ENCODE data around the gene VPS50.

VPS50 gene, protein sequence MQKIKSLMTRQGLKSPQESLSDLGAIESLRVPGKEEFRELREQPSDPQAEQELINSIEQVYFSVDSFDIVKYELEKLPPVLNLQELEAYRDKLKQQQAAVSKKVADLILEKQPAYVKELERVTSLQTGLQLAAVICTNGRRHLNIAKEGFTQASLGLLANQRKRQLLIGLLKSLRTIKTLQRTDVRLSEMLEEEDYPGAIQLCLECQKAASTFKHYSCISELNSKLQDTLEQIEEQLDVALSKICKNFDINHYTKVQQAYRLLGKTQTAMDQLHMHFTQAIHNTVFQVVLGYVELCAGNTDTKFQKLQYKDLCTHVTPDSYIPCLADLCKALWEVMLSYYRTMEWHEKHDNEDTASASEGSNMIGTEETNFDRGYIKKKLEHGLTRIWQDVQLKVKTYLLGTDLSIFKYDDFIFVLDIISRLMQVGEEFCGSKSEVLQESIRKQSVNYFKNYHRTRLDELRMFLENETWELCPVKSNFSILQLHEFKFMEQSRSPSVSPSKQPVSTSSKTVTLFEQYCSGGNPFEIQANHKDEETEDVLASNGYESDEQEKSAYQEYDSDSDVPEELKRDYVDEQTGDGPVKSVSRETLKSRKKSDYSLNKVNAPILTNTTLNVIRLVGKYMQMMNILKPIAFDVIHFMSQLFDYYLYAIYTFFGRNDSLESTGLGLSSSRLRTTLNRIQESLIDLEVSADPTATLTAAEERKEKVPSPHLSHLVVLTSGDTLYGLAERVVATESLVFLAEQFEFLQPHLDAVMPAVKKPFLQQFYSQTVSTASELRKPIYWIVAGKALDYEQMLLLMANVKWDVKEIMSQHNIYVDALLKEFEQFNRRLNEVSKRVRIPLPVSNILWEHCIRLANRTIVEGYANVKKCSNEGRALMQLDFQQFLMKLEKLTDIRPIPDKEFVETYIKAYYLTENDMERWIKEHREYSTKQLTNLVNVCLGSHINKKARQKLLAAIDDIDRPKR

DNA sequence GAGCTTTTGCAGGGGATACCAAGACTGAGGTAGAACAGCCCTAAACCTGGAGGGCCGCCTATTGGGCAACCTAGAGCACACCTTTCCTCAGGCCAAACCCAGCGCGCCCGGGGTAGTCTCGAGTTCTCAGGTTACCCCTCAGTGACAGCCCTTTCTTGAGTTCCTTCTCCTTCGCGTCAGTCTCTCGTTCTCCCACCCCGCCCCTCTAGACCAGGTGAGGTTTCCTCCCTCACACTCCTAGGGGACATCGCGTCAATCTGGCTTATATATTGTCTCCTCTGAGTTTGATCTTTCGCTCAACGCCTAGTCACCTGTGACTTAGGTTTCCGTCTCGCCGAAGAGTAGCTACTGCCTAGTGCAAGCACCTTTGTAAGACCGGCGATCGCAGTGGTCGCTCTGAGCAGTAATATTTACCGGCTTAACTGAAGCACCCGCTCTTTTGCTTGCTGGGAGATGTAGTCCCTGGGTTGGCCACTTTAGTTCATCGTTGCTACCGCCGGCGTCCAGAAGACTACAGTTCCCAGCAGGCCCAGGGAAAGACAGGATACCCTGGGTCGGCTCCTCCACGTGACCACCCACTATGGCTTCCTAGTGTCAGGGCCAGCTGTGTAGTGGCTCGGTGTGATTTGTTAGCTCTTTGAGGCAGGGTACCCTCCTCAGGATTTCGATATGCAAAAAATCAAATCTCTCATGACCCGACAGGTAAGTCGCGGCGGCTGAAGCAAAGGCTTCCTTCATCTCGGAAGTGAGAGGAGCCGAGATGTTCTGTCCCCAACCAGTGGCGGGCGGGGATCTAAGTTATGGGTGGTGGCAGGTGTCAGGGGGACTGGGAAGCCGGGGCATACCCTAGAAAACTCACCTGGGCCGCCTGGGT lies at the start of gene VPS50:
Gene VPS50 (plus strand): TSS at position 568 of the 874 bp plus-strand sequence. CDS start 102 bp downstream, at position 670.
- DNase-seq, result peak; percentile 92

DNA sequence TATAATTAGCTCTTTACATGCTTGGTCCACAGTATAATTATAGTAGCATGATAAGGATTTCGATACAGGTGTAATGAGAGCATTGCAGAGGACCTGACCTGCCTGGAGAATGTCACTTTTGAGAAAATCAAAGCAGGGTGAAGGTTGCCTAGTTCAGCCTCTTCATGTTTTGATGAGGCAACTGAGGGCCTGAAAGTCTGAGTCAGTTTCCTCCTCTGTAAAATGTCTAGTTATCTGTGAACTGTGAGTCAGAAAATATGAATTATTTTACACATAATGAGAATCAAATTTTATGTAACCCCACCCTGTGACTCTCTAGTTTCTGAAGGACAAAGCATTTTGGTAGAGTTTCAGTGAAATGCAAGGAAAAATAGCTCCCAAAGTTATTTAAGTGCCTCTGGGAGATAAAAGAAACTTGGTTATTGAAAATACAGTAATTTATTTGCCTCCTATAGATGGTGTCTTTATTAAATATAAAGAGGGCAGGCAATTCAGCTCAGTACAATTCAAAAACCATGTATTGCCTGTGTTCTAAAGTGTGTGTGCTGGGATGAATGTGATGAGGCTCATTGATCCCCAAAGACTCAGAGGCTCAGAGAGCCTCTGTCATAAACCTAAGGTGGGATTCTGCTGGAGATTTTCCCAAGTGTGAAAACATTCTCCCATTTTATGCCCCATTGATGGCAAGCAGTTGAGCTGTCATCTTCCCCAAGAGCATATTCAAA lies 46.7 kb upstream of the VPS50 start:
- no peak for DNase-seq

DNA sequence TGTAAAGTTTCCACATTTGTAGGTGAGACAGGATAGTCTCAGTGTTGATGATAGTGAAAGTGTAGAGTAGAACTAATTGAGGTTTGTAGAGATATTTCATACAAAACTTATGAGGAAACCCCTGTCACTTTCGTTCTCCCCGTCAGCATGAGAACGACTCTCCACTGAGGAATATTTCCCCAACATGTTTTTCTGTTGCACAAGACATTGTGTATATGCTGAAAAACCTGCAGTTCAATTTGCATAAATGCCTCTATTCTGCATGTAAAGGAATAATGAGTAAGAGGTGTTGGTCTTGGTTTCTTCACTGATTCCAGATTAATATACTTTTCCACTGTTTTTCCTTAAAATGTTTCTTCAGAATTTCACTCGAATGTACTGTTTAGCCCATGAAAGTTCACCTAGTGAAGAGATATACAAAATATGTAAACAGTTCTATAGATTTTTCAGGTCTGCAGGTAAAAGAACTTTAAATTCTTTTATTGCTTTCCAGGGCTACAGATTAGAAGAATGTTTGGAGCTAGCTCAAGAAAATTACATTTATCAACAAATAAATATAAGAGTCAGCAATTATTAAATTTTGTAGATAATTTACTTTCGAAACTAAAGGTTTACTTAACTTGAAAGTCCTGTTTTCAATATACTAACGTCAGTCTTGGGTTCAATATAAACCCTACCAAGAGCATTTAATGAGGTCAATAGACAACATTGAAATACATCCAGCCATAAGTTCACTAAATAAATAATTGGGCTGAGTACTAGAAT lies 43.1 kb upstream of the VPS50 start:
- DNase-seq, result no peak

DNA sequence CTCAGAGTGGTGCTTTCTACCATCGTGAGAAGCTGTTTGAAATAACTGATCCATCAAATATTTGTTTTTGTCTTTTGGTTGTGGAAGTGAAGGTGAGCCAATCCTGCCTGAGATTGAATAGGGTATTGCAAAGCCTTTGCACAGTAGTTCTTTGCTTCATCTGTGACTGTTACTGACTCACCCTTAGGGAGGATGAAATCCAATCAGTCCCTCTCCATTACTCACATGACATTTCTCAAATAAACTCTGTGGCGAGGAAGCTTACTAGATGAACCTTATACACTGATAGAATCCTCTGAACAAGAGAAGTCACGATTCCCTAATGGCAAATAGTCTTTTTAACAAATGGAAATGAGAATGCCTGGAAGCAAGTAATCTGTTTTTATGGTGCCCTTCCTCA lies 37.8 kb upstream of the VPS50 start:
- no peak for DNase-seq

DNA sequence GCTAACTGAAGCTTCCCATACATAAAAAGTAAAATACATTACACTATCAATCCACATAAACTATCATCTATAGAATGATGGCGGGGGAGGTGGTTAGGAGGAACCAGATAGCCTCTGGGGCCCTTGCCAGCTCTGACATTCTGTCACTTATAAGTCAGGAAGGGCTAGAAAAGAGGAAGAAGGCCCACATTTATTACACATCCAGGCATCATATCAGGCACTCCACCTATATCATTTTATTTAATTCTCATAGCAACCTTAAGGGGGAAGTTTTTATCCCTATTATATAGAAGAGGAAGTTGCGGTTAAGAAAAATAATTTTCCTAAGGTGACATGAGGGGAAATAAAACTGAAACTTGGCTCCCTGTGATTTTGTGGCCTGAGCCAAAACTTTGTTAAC lies 35.8 kb upstream of the VPS50 start:
- no peak for DNase-seq

DNA sequence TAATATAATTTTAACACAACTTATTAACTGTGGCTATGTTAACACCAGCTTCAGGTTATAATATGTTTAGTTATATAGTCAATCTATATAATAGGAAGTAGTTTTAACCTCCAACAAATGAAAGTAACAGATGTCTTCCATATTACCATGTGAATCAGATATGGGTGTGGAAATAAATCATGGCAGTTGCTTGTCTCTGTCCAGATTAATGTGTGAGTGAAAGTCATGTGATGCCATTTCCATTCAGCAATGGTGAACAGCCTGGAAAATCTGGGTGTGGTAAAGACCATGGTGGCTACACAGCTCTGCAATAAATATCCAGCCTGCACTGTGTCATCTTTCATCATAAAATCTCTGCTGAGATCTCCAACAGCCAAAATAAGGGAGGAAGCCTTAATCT lies 33.7 kb upstream of the VPS50 start:
- no peak for DNase-seq

DNA sequence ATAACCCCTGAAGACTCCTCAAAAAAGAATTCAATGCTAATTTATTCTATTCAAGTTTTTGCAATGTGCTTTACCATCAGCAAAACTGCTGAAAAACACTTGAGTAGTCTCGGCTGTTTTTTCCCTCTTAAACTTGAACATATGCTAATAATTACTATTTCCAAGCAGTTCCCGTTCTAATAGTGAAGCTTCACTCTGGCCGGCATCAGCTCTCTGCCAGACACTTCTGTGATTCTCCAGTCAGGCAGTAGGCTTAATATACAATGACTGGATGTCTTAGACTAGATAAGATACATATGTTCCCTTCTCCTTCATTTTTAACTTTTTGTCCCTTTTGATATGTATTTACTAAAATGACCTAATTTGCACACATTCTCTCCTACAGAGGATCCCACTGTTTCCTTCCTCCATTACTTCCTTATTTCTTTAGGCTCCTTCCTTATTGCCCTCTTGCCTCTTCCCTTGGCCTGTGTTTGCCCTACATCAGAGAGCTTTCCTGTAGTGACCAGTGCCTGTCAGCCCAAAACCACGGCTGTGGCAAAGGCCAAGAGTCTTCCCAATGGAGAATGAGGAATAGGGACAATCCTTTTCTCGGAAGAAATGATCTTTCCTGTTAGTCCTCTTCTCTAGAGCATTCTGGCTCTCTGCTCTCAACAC lies 29.4 kb upstream of the VPS50 start:
- no peak for DNase-seq

DNA sequence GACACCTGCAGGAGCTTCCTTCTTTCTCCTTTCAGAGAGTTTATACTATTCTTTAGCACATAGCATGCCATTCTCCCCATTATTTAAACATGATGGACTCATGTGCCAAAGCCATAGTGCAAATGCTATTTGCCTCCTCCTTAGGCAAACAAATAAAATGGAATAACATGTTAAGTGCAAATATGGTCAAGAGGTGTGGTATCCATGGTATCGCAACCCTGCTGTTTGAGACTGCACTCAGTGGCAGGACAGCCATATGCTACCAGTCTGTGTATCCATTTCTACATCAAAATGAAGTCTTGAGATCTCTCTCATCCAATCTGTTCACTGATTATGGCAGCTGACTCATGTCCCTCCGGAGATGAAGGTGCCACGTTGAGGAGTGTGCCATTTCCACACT lies 28.7 kb upstream of the VPS50 start:
- no peak for DNase-seq

DNA sequence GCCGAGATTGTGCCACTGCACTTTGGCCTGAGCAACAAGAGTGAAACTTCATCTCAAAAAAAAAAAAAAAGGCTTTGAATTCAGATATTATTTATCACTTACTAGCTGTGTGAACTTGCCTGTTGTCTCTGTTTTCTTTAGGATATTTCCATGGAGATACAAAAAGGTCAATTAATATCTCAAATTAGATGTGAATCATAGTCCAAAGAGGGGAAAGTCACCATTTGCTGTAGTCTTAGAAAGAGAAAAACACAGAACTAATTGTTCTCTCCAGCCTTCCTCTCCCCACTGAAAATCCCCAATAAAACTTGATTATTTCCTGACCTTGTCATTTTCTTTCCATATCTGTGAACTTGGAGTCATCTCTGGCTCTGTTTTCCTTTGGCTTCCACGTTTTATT lies 27.1 kb upstream of the VPS50 start:
- no peak for DNase-seq

DNA sequence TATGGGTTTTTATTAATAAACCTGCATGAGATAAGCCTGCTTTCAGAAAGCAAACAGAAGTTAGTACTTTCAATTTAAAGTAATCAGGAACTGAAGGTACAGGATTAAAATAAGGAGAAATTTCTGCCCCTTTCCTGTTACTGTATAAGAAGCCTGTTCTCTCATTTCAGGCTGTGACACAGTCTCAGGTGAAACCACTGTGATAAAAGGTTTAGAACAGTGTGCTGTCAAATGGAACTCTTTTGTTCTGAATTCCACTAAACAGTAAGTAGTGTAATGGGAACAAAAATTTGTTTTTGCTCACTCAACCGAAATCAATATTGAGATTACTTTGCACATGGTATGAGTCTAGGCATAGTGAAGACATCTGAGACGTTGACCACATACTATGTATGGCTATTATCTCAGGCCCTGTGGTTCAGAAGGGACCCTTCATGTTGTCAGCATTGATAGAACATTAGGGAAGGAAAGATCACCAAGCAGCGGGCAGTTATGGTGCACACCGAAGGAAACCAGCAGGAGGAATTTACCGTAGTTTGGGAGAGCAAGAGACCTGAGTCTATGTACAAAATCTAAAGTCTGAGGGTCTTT lies 20.8 kb upstream of the VPS50 start:
- no peak for DNase-seq

DNA sequence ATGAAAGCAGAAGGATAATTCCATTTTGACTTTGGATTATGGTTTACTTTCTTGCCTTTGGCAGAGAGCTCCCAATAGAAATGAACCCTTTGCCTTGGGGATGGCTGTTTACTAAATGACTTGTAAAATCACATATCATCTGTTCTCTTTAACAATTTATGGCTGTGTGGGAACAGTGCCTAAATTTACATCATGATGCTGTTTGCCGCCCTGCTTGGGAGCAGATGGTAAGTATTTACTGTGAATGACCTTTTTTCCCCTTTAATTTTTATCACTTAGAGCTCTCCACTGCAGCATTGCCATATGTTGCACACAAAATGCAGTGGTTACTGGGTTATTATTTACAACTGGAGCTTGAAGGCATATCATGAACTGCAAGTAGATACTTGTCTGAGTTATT lies 19.3 kb upstream of the VPS50 start:
- no peak for DNase-seq

DNA sequence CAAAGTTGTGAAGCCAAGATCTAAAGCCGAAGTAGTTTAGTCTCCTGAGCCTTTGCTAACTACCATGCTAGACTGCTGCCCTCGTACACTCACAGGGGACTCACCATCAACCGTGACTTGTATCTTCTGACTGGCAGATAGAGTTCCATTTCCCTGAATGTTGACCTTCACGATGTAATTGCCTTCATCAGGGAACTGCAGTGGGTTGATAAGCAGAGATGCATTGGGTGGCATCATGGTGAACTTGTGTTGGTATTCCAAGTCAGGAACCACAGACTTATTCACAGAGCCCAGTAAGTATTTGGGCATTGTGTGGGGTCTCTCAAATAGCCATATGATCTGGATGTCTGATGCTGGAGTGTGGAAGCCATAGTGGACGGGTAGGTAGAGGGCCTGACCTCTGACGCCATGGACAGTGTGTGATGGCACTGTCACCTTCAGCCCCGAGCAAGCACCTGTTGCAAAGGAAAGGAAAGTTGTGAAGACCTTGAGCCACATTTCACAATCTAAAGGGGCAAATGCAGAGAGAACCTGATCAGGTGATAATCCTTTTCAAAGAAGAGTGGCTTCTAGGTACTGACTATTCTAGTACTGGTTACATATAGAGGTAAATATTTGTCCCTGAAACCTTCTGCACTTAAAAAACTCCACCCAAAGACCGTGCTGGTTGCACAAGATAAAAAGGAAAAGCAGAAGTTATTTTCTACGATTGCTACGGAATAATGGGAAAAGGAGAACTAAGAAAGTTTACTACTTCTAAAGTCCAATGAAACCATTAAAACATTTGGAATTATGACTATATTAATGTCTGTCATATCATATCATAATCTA lies 13.0 kb upstream of the VPS50 start:
- no peak for DNase-seq

DNA sequence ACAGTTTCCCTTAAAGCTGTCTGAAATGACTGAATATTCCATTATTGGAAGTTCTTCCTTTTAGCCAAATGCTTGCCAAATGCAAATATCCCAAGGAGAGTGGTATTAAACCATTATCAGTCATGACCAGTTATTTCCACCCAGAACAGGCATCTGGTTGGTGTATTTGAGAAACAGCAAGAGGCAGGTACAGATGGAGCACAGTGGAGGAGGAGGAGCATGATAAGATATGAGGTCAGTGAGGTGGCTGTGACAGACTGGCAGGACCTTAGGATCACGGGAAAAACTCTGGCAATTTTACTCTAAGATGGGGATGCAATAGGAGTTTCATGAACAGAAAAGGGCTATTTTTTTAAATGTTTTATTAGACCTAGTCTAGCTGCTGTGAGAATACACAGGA lies 12.3 kb upstream of the VPS50 start:
- no peak for DNase-seq

DNA sequence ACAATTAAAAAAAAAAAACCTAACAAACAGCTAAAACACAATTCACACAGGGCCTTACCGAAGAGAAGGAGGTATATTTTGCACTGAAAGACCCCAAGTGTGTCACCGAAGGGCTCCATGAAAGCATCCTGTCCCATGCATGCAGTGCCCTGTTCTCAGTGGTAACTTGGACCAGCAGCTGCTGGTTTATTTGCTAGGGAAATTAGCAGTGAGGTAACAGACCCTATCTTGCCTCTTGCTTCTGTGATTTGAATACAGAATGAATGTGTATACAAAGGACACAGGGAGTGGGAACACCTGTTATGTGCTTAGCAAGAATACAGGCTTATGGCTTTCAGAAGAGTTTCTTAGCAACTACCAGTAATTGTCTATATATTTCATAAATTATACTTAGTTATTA lies 5.9 kb upstream of the VPS50 start, which contains the start of gene HEPACAM2:
Gene HEPACAM2 (minus strand): TSS at position 160 of the 400 bp plus-strand sequence.
- DNase-seq, result no peak

DNA sequence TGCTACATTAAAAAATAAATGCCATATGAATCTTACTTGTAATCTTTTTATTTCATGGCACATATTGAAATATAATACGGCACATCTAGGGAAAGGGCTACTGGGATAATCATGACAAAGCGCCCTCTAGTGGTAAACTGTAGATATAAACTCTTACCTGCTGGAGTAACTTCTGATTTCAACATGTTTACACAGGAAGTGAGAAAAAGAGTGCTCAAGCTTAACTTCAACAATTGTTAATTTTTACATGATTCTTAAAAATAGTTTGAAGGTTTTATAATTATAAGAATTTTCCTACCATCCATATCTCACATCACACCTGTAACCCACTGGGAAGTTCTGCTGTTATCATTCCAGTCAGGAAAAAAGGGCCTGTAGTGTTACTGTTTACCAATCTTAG lies 3.9 kb upstream of the VPS50 start:
- DNase-seq, result no peak

DNA sequence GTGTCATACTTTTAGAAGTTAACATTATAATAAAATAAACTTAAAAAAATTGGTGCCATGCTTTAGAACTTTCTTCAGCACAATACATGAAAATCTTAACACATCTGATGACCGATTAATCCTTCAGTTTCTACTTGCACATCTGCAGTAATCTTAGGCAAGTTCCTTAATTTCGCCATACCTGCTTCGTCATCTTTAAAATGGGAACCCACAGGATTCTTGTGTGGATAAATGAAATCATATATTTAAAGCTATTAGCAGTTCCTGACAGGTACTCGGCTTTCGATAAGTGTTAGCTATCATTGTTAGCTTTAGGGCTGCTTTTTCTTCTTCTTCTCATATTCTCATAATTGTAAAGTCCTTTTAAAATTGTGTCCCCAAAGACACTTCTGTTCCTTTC lies 907 bp upstream of the VPS50 start:
- DNase-seq, result no peak

DNA sequence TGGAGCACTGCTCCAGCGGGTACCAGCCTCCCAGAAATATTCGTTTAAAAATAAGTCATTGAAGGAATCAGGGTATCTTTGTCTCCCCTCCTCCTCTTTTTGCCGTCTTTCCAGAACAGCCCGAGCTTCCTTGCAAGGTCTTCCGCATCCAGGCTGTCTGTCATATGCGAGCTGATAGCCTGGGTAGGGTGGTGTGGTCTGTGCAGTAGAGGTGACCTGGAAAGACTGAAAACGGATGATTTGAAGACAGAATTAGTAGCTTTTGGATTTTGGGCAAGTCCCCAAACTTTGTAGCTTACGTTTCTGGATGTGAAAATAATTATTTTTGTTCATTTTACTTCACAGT lies 480 bp downstream of the VPS50 start:
- DNase-seq, result no peak

DNA sequence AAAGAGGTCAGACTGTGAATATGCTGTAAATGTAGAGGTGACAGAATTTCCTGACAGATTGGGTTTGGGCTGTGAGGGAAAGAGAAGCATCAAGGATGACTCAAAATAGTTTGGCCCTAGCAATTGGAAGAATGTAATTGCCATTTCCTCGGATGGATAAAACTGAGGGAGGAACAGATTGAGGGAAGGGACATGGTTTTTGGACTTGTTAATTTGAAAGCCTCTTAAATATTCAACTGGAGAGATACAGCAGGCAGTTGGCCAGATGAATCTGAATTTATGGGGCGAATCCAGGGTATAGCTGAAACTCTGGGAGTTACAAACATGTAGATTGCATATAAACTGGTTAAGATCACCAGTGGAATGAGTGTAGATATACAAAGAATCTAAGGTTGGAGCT lies 3.4 kb downstream of the VPS50 start:
- DNase-seq, result no peak

DNA sequence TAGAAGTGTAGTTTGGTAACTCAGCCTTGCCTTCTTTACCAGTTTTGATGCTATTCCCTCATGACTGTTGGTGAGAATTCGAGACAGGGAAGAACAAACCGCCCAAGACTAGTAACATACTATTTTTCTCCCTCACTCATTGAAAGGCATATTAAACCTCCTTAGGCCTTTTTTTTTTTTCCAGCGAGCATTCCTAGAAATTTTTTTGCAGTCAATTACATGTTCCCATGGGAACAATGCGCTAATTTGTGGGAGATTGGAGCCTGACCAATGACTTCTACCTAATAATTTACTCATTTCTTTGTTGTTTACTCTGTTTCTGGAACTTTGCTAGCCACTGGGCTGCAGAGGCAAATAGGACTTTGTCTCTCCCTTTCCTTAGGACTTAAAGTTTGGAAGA lies 6.0 kb downstream of the VPS50 start:
- no peak for DNase-seq

DNA sequence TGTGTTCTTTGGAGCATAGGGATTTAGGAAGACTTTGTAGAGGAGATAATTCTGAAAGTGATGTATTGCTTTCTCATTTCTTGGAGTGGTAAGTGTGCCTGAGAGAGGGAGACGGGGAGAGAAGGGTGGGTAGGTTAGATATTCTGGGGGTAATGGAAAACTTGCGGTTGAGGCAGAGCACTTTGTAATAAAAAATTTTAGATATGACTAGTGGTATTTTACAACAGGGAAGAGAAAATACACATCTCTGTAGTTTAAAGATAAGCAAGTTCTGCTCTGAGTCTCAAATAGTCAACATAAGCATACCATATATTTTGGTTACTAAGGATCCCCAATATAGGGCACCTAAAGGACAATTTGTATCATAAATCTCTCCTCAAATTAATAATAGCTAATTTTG lies 6.6 kb downstream of the VPS50 start:
- DNase-seq, result no peak
